M059J (cell line): ENCODE data around the gene APOL6. TPM values are rescaled to one million over a fixed set of nuclear protein-coding genes. Genes with fewer than 3 reads are reported as not detected.
"Not testable (repeated sequence)": the region's sequence is repeated elsewhere in the genome, so short reads cannot be mapped to it uniquely, and the experiment has no call there.

Experiments used
- DNase-seq: peaks from one replicate; pipeline ENCODE4 v3.0.0-alpha.2; 2012; ENCODE audit warnings: low read depth
- total RNA-seq: library from RNA; depleted of rRNA; stranded (reverse); fragments of >200 nt; shearing (Covaris generic); gene quantifications from 2 replicates; pipeline ENCODE4 v1.2.3, GENCODE V29; 2014

The APOL6 gene
- total RNA-seq, 1 experiment from 2014 or later = 25.8 TPM

GRCh38 chr22:35637254-35637653 lies 11.0 kb upstream of the APOL6 start:
- no peak for DNase-seq

- DNase-seq = no peak
These were observed 10.2 kb upstream of the APOL6 start for GRCh38 chr22:35638001-35638400.

GRCh38 chr22:35638410-35638809 lies 9.8 kb upstream of the APOL6 start:
- DNase-seq = peak; percentile 26

GRCh38 chr22:35641494-35642120 lies 6.6 kb upstream of the APOL6 start:
- no peak for DNase-seq

- no peak for DNase-seq
These were observed 5.9 kb upstream of the APOL6 start for GRCh38 chr22:35642305-35642741.

GRCh38 chr22:35643991-35644390 lies 4.3 kb upstream of the APOL6 start:
- no peak for DNase-seq

- no peak for DNase-seq
These were observed 2.6 kb upstream of the APOL6 start for GRCh38 chr22:35645646-35646045.

GRCh38 chr22:35649026-35649553 lies 844 bp downstream of the APOL6 start:
- DNase-seq = no peak

- DNase-seq = no peak
These were observed 1.5 kb downstream of the APOL6 start for GRCh38 chr22:35649636-35650250.

- no peak for DNase-seq
These were observed 2.8 kb downstream of the APOL6 start for GRCh38 chr22:35651085-35651484.

GRCh38 chr22:35653824-35654223 lies 5.6 kb downstream of the APOL6 start:
- DNase-seq = no peak

GRCh38 chr22:35656284-35656752 lies 8.1 kb downstream of the APOL6 start:
- no peak for DNase-seq

GRCh38 chr22:35657571-35658312 lies 9.5 kb downstream of the APOL6 start:
- no peak for DNase-seq

- peak; percentile 42 for DNase-seq
These were observed 12.3 kb downstream of the APOL6 start for GRCh38 chr22:35660291-35661127.

GRCh38 chr22:35661464-35661863 lies 13.2 kb downstream of the APOL6 start:
- DNase-seq = peak; percentile 24

GRCh38 chr22:35662914-35663313 lies 14.7 kb downstream of the APOL6 start:
- DNase-seq = no peak

- DNase-seq = no peak
These were observed 15.1 kb downstream of the APOL6 start for GRCh38 chr22:35663371-35663770.

- no peak for DNase-seq
These were observed 16.8 kb downstream of the APOL6 start for GRCh38 chr22:35664955-35665587.

GRCh38 chr22:35666699-35667098 lies 18.5 kb downstream of the APOL6 start:
- DNase-seq = not testable (repeated sequence)

- no peak for DNase-seq
These were observed 26.1 kb downstream of the APOL6 start for GRCh38 chr22:35674335-35674734.

- DNase-seq = not testable (repeated sequence)
These were observed 27.8 kb downstream of the APOL6 start for GRCh38 chr22:35676065-35676464.
